ENCODE results near the gene SPOCK2. TPM values are rescaled to one million over a fixed set of nuclear protein-coding genes. Genes with fewer than 3 reads are reported as not detected.

The SPOCK2 gene
- total and polyA plus RNA-seq, 2 of the 13 experiments (the other 11 are each of a cell fraction or from before 2014, with no cell fraction given), result 8.6 to 30.6 TPM

DNA sequence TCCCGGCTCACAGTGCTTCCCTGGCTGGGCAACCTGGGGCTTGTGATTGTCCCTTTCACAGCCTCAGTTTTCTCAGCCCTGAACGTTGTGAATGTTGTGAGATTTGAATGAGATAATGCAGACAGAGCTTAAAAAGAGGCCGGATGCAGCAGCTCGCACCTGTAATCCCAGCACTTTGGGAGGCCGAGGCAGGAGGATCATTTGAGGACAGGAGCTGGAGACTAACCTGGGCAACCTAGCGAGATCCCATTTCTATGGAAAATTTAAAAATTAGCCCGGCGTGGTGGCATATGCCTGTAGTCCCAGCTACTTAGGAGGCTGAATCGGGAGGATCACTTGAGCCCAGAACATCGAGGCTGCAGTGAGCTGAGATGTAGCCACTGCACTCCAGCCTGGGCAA lies 56.6 kb downstream of the SPOCK2 start:
- H3K4me1 ChIP-seq (ENCODE audit: insufficient read depth, low read length), result peaks cover 99% of the 10 kb centered on the region
- TF ChIP-seq, protein P1, sequence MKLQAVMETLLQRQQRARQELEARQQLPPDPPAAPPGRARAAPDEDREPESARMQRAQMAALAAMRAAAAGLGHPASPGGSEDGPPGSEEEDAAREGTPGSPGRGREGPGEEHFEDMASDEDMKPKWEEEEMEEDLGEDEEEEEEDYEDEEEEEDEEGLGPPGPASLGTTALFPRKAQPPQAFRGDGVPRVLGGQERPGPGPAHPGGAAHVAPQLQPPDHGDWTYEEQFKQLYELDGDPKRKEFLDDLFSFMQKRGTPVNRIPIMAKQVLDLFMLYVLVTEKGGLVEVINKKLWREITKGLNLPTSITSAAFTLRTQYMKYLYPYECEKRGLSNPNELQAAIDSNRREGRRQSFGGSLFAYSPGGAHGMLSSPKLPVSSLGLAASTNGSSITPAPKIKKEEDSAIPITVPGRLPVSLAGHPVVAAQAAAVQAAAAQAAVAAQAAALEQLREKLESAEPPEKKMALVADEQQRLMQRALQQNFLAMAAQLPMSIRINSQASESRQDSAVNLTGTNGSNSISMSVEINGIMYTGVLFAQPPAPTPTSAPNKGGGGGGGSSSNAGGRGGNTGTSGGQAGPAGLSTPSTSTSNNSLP (IDR thresholded peaks at IDR 0.05; ENCODE audit: low read depth, low read length), result no peak
- TF ChIP-seq SKI (IDR thresholded peaks at IDR 0.05; ENCODE audit: partially characterized antibody) (no peak), MTF2 (CRISPR knock-in tag; IDR thresholded peaks at IDR 0.05; ENCODE audit: borderline replicate concordance) (no peak), ZNF282 (IDR thresholded peaks at IDR 0.05; ENCODE audit: partially characterized antibody) (no peak), ZNF883 (CRISPR knock-in tag; IDR thresholded peaks at IDR 0.05; ENCODE audit: not compliant biosample characterization) (no peak), ZFY (CRISPR knock-in tag; IDR thresholded peaks at IDR 0.05) (no peak), FOSL1 (CRISPR knock-in tag; IDR thresholded peaks at IDR 0.05; ENCODE audit: borderline replicate concordance) (no peak), NR2F2 (IDR thresholded peaks at IDR 0.05; ENCODE audit: borderline replicate concordance, low read depth) (no peak), ZNF382 (CRISPR knock-in tag; IDR thresholded peaks at IDR 0.05; ENCODE audit: borderline replicate concordance) (no peak), ZNF816 (CRISPR knock-in tag; IDR thresholded peaks at IDR 0.05; ENCODE audit: borderline replicate concordance) (no peak), GABPA (IDR thresholded peaks at IDR 0.05; ENCODE audit: low read depth, low read length) (no peak), GABPA (CRISPR knock-in tag; IDR thresholded peaks at IDR 0.05; ENCODE audit: low read depth) (no peak), ZNF121 (CRISPR knock-in tag; IDR thresholded peaks at IDR 0.05) (peak; percentile 73), ZIK1 (CRISPR knock-in tag; IDR thresholded peaks at IDR 0.05; ENCODE audit: borderline replicate concordance, low read depth) (no peak), HNRNPH1 (optimal IDR thresholded peaks at IDR 0.05; ENCODE audit: low read depth, low read length) (no peak)
- TF ChIP-seq, protein P2, sequence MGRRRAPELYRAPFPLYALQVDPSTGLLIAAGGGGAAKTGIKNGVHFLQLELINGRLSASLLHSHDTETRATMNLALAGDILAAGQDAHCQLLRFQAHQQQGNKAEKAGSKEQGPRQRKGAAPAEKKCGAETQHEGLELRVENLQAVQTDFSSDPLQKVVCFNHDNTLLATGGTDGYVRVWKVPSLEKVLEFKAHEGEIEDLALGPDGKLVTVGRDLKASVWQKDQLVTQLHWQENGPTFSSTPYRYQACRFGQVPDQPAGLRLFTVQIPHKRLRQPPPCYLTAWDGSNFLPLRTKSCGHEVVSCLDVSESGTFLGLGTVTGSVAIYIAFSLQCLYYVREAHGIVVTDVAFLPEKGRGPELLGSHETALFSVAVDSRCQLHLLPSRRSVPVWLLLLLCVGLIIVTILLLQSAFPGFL (CRISPR knock-in tag; IDR thresholded peaks at IDR 0.05), result no peak
- TF ChIP-seq, protein P3, sequence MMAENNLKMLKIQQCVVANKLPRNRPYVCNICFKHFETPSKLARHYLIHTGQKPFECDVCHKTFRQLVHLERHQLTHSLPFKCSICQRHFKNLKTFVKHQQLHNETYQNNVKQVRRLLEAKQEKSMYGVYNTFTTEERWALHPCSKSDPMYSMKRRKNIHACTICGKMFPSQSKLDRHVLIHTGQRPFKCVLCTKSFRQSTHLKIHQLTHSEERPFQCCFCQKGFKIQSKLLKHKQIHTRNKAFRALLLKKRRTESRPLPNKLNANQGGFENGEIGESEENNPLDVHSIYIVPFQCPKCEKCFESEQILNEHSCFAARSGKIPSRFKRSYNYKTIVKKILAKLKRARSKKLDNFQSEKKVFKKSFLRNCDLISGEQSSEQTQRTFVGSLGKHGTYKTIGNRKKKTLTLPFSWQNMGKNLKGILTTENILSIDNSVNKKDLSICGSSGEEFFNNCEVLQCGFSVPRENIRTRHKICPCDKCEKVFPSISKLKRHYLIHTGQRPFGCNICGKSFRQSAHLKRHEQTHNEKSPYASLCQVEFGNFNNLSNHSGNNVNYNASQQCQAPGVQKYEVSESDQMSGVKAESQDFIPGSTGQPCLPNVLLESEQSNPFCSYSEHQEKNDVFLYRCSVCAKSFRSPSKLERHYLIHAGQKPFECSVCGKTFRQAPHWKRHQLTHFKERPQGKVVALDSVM (CRISPR knock-in tag; IDR thresholded peaks at IDR 0.05), result peak; percentile 86
- peak overlapping the region; percentile 99 for H3K27ac ChIP-seq (ENCODE audit: extremely low read length, insufficient read depth, low read length)
- H2AFZ ChIP-seq (ENCODE audit: low read length), result no peak overlapping the region
- WGBS (ENCODE audit: low lambda C conversion rate), result 78% methylated on average over 10 of the region's 10 CpGs
- H3K4me2 ChIP-seq (ENCODE audit: low read depth, low read length), result peak overlapping the region; percentile 92
- no peak for FAIRE-seq
- in situ Hi-C loops (cut with HindIII; ENCODE audit: extremely low pct_ligation_motif_present, low pct_unique_long_range_greater_than_20kb), result loop anchor here (5.0 to 25.0 kb wide), 2 partner anchors 49 to 694 kb away; no protein-coding TSS in a partner anchor
- H3K36me3 ChIP-seq (replicated peaks in 1 of 2; ENCODE audit: control insufficient read depth in 1 of 2, insufficient read depth in 2 of 2, low read length in 2 of 2), result no peaks in the 10 kb centered on the region
- H3K79me2 ChIP-seq (ENCODE audit: insufficient read depth, low read length), result peaks cover 13% of the 10 kb centered on the region
- BruUV-seq (replicated peaks), result no TSS peak
- intact Hi-C loops (cut with micrococcal nuclease; ENCODE audit: unreplicated experiment), result loop anchor here (2.0 kb wide), 1 partner anchor 51 kb away; no protein-coding TSS in a partner anchor
- no peak for ATAC-seq
- peak overlapping the region; percentile 37 to 66 (median 38); a peak in 5 of 6 replicates for H3K4me3 ChIP-seq (replicated peaks in 1 of 3; ENCODE audit: insufficient read depth in 1 of 3, low read depth in 2 of 3, low read length in 3 of 3)
- POLR2A ChIA-PET, result interaction anchor here (1.3 to 5.8 kb wide), 14 partner anchors 7 to 242 kb away, joined by 3 to 67 read pairs (median 10); partner anchors contain the start of genes CHST3, DDIT4 and PSAP
- peak overlapping the region; percentile 86 for H3K9ac ChIP-seq (ENCODE audit: insufficient read depth, low read depth, low read length)
- H4K20me1 ChIP-seq (ENCODE audit: insufficient read depth, low read length), result no peaks in the 10 kb centered on the region
- DNase-seq (ENCODE audit: low spot score), result no peak
- H3K27me3 ChIP-seq (ENCODE audit: control insufficient read depth in 1 of 2, insufficient read depth in 2 of 2, low read length in 2 of 2), result no peaks in the 10 kb centered on the region
- no peaks in the 10 kb centered on the region for H3K9me3 ChIP-seq (ENCODE audit: low read length)
- CTCF ChIA-PET (ENCODE audit: low intra/inter-chr PET ratio, low total read pairs), result no interaction called here

All from HepG2 (cell line).